NCI-H774 (cell line): ENCODE measurements around the gene ZNF296.
A peak's percentile ranks its signal among the peaks of the same experiment; 100 is the strongest.

Source experiments
- DNase-seq: peaks from one replicate; lab custom pipeline; 2025; lab: John Stamatoyannopoulos, UW

The ZNF296 gene

GRCh38 chr19:45103508-45104319, 27.4 kb upstream of the ZNF296 start:
- DNase-seq = no peak

GRCh38 chr19:45103156-45103507, 26.9 kb upstream of the ZNF296 start:
- no peak for DNase-seq

GRCh38 chr19:45102481-45102880, 26.2 kb upstream of the ZNF296 start:
- DNase-seq = no peak

- DNase-seq = no peak
Observed at GRCh38 chr19:45101806-45102205, 25.5 kb upstream of the ZNF296 start.

GRCh38 chr19:45100846-45101252, 24.6 kb upstream of the ZNF296 start:
- no peak for DNase-seq

- no peak for DNase-seq
Observed at GRCh38 chr19:45100201-45100600, 23.9 kb upstream of the ZNF296 start.

- no peak for DNase-seq
Observed at GRCh38 chr19:45099467-45100191, 23.4 kb upstream of the ZNF296 start.

- no peak for DNase-seq
Observed at GRCh38 chr19:45098521-45099466, 22.5 kb upstream of the ZNF296 start.

GRCh38 chr19:45097776-45098520, 21.7 kb upstream of the ZNF296 start:
- no peak for DNase-seq

GRCh38 chr19:45097450-45097775, 21.1 kb upstream of the ZNF296 start:
- no peak for DNase-seq

GRCh38 chr19:45096700-45097099, 20.4 kb upstream of the ZNF296 start:
- DNase-seq = no peak

- no peak for DNase-seq
Observed at GRCh38 chr19:45095496-45096413, 19.5 kb upstream of the ZNF296 start.

- no peak for DNase-seq
Observed at GRCh38 chr19:45094707-45095106, 18.4 kb upstream of the ZNF296 start.

GRCh38 chr19:45094137-45094536, 17.9 kb upstream of the ZNF296 start:
- DNase-seq = no peak

- DNase-seq = peak; percentile 98
Observed at GRCh38 chr19:45092747-45093678, 16.7 kb upstream of the ZNF296 start, which contains the start of gene PPP1R37. TSS of gene PPP1R37 (plus strand) at chr19:45093179. CDS start at chr19:45093326, 147 bp downstream.

GRCh38 chr19:45091031-45091923, 15.0 kb upstream of the ZNF296 start:
- DNase-seq = peak; percentile 98

- no peak for DNase-seq
Observed at GRCh38 chr19:45090606-45091005, 14.3 kb upstream of the ZNF296 start.

GRCh38 chr19:45090034-45090433, 13.8 kb upstream of the ZNF296 start:
- DNase-seq = no peak
